Osteocyte (in vitro differentiated cells): ENCODE data around the gene EZR. TPM values are rescaled to one million over a fixed set of nuclear protein-coding genes. Genes with fewer than 3 reads are reported as not detected.

Source experiments
- DNase-seq: peaks from one replicate; pipeline ENCODE4 v3.0.0; 2021; ENCODE audit warnings: mixed read lengths; ENCODE audit not compliant: unreplicated experiment; ENCODE audit errors: extremely low spot score
- H3K27ac Mint-ChIP-seq: one replicate; pipeline ENCODE4 v1.8.0; 2021; ENCODE audit warnings: mild to moderate bottlenecking, mixed read lengths; ENCODE audit not compliant: unreplicated experiment
- H3K27me3 Mint-ChIP-seq: one replicate; pipeline ENCODE4 v1.8.0; 2021; ENCODE audit warnings: mixed read lengths; ENCODE audit not compliant: unreplicated experiment
- H3K36me3 Mint-ChIP-seq: one replicate; pipeline ENCODE4 v1.8.0; 2021; ENCODE audit warnings: mixed read lengths; ENCODE audit not compliant: unreplicated experiment
- H3K4me1 Mint-ChIP-seq: one replicate; pipeline ENCODE4 v1.8.0; 2021; ENCODE audit warnings: mixed read lengths; ENCODE audit not compliant: unreplicated experiment
- H3K4me3 Mint-ChIP-seq: one replicate; pipeline ENCODE4 v1.8.0; 2021; ENCODE audit warnings: mild to moderate bottlenecking, moderate library complexity, mixed read lengths; ENCODE audit not compliant: unreplicated experiment
- H3K9me3 Mint-ChIP-seq: one replicate; pipeline ENCODE4 v1.8.0; 2021; ENCODE audit warnings: mixed read lengths; ENCODE audit not compliant: unreplicated experiment
- total RNA-seq: library from RNA; stranded (reverse); gene quantifications from 2 replicates; pipeline ENCODE4 v1.2.1, GENCODE V29; 2021
- TF ChIP-seq, protein P1 (sequence below): fragments of 200-600 bp; sonication (generic); IDR thresholded peaks from 2 replicates; pipeline ENCODE4 v1.5.0; 2021; ENCODE audit warnings: antibody characterized with exemption, mild to moderate bottlenecking, moderate library complexity

The EZR gene
- total RNA-seq, 1 donor from 2014 or later, result 41.1 TPM

DNA sequence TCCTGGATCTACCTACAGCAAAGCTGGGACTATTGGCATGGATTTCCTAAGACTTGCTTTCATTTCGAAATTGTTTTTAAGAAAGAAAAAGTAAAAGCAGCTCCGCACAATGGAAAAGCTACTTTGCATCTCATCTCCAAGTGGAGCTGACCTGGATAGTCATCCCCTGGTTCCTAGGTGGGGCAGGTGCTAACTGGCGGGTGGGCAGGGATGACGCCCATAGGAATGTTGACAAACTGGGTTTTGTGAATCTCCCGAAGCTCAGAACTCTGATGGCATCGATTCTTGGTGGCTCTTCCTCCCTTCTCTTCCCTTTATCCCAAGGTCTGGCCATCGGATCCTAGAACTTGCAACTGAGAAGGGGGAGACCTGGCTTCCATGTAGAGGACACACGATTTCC, 12.4 kb upstream of the EZR start:
- no peaks in the 10 kb centered on the region for H3K4me1 Mint-ChIP-seq
- H3K4me3 Mint-ChIP-seq, result no peak overlapping the region
- no peaks in the 10 kb centered on the region for H3K36me3 Mint-ChIP-seq
- TF ChIP-seq, protein P1, sequence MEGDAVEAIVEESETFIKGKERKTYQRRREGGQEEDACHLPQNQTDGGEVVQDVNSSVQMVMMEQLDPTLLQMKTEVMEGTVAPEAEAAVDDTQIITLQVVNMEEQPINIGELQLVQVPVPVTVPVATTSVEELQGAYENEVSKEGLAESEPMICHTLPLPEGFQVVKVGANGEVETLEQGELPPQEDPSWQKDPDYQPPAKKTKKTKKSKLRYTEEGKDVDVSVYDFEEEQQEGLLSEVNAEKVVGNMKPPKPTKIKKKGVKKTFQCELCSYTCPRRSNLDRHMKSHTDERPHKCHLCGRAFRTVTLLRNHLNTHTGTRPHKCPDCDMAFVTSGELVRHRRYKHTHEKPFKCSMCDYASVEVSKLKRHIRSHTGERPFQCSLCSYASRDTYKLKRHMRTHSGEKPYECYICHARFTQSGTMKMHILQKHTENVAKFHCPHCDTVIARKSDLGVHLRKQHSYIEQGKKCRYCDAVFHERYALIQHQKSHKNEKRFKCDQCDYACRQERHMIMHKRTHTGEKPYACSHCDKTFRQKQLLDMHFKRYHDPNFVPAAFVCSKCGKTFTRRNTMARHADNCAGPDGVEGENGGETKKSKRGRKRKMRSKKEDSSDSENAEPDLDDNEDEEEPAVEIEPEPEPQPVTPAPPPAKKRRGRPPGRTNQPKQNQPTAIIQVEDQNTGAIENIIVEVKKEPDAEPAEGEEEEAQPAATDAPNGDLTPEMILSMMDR, result no peak
- H3K27me3 Mint-ChIP-seq, result no peaks in the 10 kb centered on the region
- DNase-seq, result no peak
- H3K9me3 Mint-ChIP-seq, result no peaks in the 10 kb centered on the region
- H3K27ac Mint-ChIP-seq, result no peak overlapping the region

DNA sequence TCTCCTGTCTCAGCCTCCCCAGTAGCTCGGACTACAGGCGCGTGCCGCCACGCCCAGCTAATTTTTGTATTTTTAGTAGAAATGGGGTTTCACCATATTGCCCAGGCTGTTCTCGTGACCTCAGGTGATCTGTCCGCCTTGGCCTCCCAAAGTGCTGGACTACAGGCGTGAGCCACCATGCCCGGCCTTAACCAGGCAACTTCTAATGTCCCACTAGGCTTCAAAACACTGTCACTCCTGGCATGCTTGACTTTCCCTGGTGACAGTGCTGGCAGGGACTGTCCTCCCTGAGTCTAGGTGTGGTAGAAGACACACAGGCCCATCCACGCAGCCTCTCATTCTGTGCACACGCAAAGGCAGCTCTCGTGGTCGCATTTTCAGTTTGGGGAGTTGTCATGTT, 11.6 kb upstream of the EZR start:
- Mint-ChIP-seq H3K27me3 (no peaks in the 10 kb centered on the region), H3K4me1 (no peaks in the 10 kb centered on the region), H3K36me3 (no peaks in the 10 kb centered on the region), H3K27ac (no peak overlapping the region), H3K9me3 (no peaks in the 10 kb centered on the region), H3K4me3 (no peak overlapping the region)
- DNase-seq, result no peak
- TF ChIP-seq, protein P1, result no peak

DNA sequence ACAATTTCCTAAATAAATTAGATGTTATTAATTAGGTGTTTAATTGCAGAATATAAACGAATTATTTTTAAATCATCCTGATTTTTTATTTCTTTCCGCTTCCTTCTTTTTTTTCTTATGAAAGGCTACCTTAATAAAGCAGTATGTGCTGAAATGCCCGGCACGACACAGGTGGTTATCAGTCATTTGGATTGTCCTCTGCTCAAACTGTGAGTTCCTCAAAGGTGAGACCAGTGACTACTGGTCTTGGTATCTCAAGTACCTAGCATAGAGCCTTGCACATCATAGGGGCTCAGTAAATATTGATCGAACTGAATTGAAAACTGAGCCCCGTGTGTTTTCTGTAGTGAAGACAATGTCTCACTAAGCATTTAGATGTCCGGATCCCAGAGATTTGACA, 9.6 kb upstream of the EZR start:
- Mint-ChIP-seq H3K9me3 (no peaks in the 10 kb centered on the region), H3K36me3 (no peaks in the 10 kb centered on the region), H3K4me3 (no peak overlapping the region), H3K27ac (no peak overlapping the region), H3K4me1 (no peaks in the 10 kb centered on the region), H3K27me3 (no peaks in the 10 kb centered on the region)
- no peak for DNase-seq
- TF ChIP-seq, protein P1, result no peak

DNA sequence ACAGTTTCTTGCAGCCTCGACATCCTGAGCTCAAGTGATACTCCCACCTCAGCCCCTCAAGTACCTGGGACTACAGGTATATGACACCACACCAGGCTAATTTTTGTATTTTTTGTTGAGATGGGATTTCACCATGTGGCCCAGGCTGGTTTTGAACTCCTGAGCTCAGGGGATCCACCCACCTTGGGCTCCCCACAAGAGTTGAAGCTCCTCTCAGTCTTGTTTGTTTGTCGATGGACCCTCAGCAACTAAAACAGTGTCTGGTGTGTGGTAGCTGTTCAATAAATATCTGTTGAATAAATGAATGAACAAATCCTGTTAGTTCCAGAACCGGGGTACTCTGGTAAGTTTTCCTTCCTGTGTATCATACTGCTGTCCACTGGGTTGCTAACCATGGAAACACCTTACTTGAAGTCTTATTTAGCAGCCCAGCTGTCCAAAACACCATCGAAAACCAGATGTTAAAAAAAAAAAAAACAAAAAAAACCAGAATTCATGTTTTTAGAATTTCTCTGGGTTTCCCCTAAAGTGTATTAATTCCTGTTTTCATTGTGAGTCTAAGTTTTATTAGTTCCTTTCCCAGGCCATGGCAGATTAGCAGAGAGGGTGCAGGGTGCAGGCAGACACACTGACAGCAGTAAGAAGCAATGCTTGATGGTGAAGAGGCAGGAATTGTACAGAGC, 7.8 kb upstream of the EZR start:
- no peak for DNase-seq
- no peaks in the 10 kb centered on the region for H3K27me3 Mint-ChIP-seq
- no peaks in the 10 kb centered on the region for H3K9me3 Mint-ChIP-seq
- H3K36me3 Mint-ChIP-seq, result no peaks in the 10 kb centered on the region
- no peaks in the 10 kb centered on the region for H3K4me1 Mint-ChIP-seq
- H3K27ac Mint-ChIP-seq, result no peak overlapping the region
- TF ChIP-seq, protein P1, result no peak
- H3K4me3 Mint-ChIP-seq, result no peak overlapping the region

DNA sequence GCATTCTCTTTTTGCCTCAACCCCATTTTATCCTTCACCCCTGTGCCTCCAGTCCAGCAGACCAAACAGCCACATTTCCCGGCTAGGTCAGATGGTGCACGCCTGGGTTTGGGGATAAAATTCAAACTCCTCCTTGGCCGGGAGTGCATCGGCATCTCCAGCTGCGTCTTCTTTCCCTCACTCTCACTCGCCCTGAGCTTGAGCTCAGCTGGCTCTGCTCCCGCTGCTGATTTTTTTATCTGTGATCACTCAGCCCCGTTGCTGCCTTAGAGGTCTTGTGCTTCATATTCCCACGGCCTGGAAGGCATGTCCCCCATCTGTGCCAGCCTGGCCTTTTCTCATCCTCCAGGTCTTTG, 6.8 kb upstream of the EZR start:
- TF ChIP-seq, protein P1, result no peak
- no peak for DNase-seq
- H3K9me3 Mint-ChIP-seq, result no peaks in the 10 kb centered on the region
- no peaks in the 10 kb centered on the region for H3K36me3 Mint-ChIP-seq
- H3K27ac Mint-ChIP-seq, result no peak overlapping the region
- no peak overlapping the region for H3K4me3 Mint-ChIP-seq
- no peaks in the 10 kb centered on the region for H3K27me3 Mint-ChIP-seq
- H3K4me1 Mint-ChIP-seq, result no peaks in the 10 kb centered on the region
